H9 (cell line): ENCODE data around the gene GRID1. TPM values are rescaled to one million over a fixed set of nuclear protein-coding genes. Genes with fewer than 3 reads are reported as not detected.

Source experiments
- DNase-seq: peaks from one replicate; pipeline ENCODE4 v3.0.0-alpha.2; 2017
- H2AFZ ChIP-seq: one replicate; pipeline ENCODE4 v1.6.1; 2013; ENCODE audit warnings: mild to moderate bottlenecking, low read length, control low read depth, moderate library complexity
- H2AK5ac ChIP-seq: 2 replicates; pipeline ENCODE4 v1.6.1; 2013; ENCODE audit warnings: low read length, control low read depth, mixed read lengths; ENCODE audit not compliant: insufficient read length
- H2BK120ac ChIP-seq: one replicate; pipeline ENCODE4 v1.6.1; 2013; ENCODE audit warnings: low read depth, mild to moderate bottlenecking, low read length, control low read depth, inconsistent platforms; ENCODE audit not compliant: poor library complexity, severe bottlenecking
- H2BK12ac ChIP-seq: 2 replicates; pipeline ENCODE4 v1.6.1; 2013; ENCODE audit warnings: low read length, control low read depth, mixed read lengths, low read depth; ENCODE audit not compliant: insufficient read length
- H2BK15ac ChIP-seq: 2 replicates; pipeline ENCODE4 v1.6.1; 2013; ENCODE audit warnings: low read depth, low read length, control low read depth
- H2BK20ac ChIP-seq: one replicate; pipeline ENCODE4 v1.6.1; 2013; ENCODE audit warnings: low read depth, mild to moderate bottlenecking, low read length, control low read depth, inconsistent platforms; ENCODE audit not compliant: poor library complexity, severe bottlenecking
- H2BK5ac ChIP-seq: 2 replicates; pipeline ENCODE4 v1.6.1; 2013; ENCODE audit warnings: low read length, control low read depth, mixed read lengths; ENCODE audit not compliant: insufficient read length
- H3K14ac ChIP-seq: 2 replicates; pipeline ENCODE4 v1.6.1; 2013; ENCODE audit warnings: low read length, control low read depth; ENCODE audit not compliant: insufficient read depth
- H3K18ac ChIP-seq: 2 replicates; pipeline ENCODE4 v1.6.1; 2013; ENCODE audit warnings: low read depth, mild to moderate bottlenecking, mixed read lengths, low read length, control low read depth; ENCODE audit not compliant: insufficient read length
- H3K23ac ChIP-seq: 2 replicates; pipeline ENCODE4 v1.6.1; 2013; ENCODE audit warnings: low read length, control low read depth, mixed read lengths, low read depth; ENCODE audit not compliant: insufficient read length
- H3K23me2 ChIP-seq: 2 replicates; pipeline ENCODE4 v1.6.1; 2013; ENCODE audit warnings: low read depth, mild to moderate bottlenecking, mixed read lengths, low read length, control low read depth; ENCODE audit not compliant: insufficient read length, poor library complexity, severe bottlenecking
- H3K27ac ChIP-seq: 2 replicates; pipeline ENCODE4 v1.5.1; 2013; ENCODE audit warnings: low read length, control low read depth, mixed read lengths, low read depth; ENCODE audit not compliant: insufficient read length
- H3K27me3 ChIP-seq: 2 replicates; pipeline ENCODE4 v1.6.1; 2013; ENCODE audit warnings: low read length, control low read depth, inconsistent platforms; ENCODE audit not compliant: insufficient read depth
- H3K4ac ChIP-seq: 2 replicates; pipeline ENCODE4 v1.6.1; 2013; ENCODE audit warnings: low read depth, mild to moderate bottlenecking, control low read depth, inconsistent platforms, low read length, moderate library complexity
- H3K4me1 ChIP-seq: 2 replicates; pipeline ENCODE4 v1.6.1; 2013; ENCODE audit warnings: low read length, control low read depth, inconsistent platforms; ENCODE audit not compliant: insufficient read depth
- H3K4me2 ChIP-seq: 2 replicates; pipeline ENCODE4 v1.6.1; 2013; ENCODE audit warnings: low read length, control low read depth, mixed read lengths; ENCODE audit not compliant: insufficient read length, insufficient read depth
- H3K56ac ChIP-seq: 2 replicates; pipeline ENCODE4 v1.6.1; 2013; ENCODE audit warnings: low read depth, mild to moderate bottlenecking, mixed read lengths, low read length, control low read depth; ENCODE audit not compliant: insufficient read length
- H3K79me1 ChIP-seq: 2 replicates; pipeline ENCODE4 v1.6.1; 2013; ENCODE audit warnings: low read depth, mild to moderate bottlenecking, moderate library complexity, low read length, control low read depth, inconsistent platforms; ENCODE audit not compliant: insufficient read depth, poor library complexity, severe bottlenecking
- H3K79me2 ChIP-seq: 2 replicates; pipeline ENCODE4 v1.6.1; 2013; ENCODE audit warnings: low read length, control low read depth, inconsistent platforms; ENCODE audit not compliant: insufficient read depth
- H3K9ac ChIP-seq: 2 replicates; pipeline ENCODE4 v1.6.1; 2013; ENCODE audit warnings: low read length, control low read depth, mixed read lengths; ENCODE audit not compliant: insufficient read length; ENCODE audit errors: extremely low read depth
- H3K9me3 ChIP-seq: one replicate; pipeline ENCODE4 v1.6.1; 2013; ENCODE audit warnings: low read depth, low read length, inconsistent platforms; ENCODE audit not compliant: control insufficient read depth
- H3T11ph ChIP-seq: one replicate; pipeline ENCODE4 v1.6.1; 2013; ENCODE audit warnings: mild to moderate bottlenecking, low read length, control low read depth, inconsistent platforms
- H4K20me1 ChIP-seq: one replicate; pipeline ENCODE4 v1.6.1; 2013; ENCODE audit not compliant: control insufficient read depth, insufficient read length, insufficient read depth
- H4K5ac ChIP-seq: 2 replicates; pipeline ENCODE4 v1.6.1; 2013; ENCODE audit warnings: low read depth, mild to moderate bottlenecking, mixed read lengths, low read length, control low read depth; ENCODE audit not compliant: insufficient read length
- H4K8ac ChIP-seq: replicated peaks from 2 replicates; pipeline ENCODE4 v1.6.1; 2013; ENCODE audit warnings: low read length, control low read depth, mixed read lengths, low read depth; ENCODE audit not compliant: insufficient read length
- H4K91ac ChIP-seq: 2 replicates; pipeline ENCODE4 v1.6.1; 2013; ENCODE audit warnings: low read depth, mild to moderate bottlenecking, moderate library complexity, mixed read lengths, low read length, control low read depth; ENCODE audit not compliant: insufficient read length
- H3K27ac Mint-ChIP-seq, 3 experiments: 2 replicates in 2 of 3; 3 replicates in 1 of 3; pipeline ENCODE4 v1.8.0; 2020 to 2021; ENCODE audit warnings: mixed read lengths in 3 of 3, mild to moderate bottlenecking in 1 of 3, moderate library complexity in 1 of 3
- H3K27me3 Mint-ChIP-seq: 2 replicates; pipeline ENCODE4 v1.8.0; 2021; ENCODE audit warnings: low read depth, mild to moderate bottlenecking, moderate library complexity, mixed read lengths
- H3K36me3 Mint-ChIP-seq, 3 experiments: 2 replicates in 2 of 3; 3 replicates in 1 of 3; pipeline ENCODE4 v1.8.0; 2020 to 2021; ENCODE audit warnings: low read depth in 3 of 3, mixed read lengths in 3 of 3; ENCODE audit not compliant: insufficient read depth in 1 of 3
- H3K4me1 Mint-ChIP-seq, 2 experiments: 2 replicates each; pipeline ENCODE4 v1.8.0; 2020; ENCODE audit warnings: mixed read lengths in 2 of 2
- H3K4me3 Mint-ChIP-seq, 2 experiments: 2 replicates in 1 of 2; 3 replicates in 1 of 2; pipeline ENCODE4 v1.8.0; 2020 to 2021; ENCODE audit warnings: mild to moderate bottlenecking in 2 of 2, mixed read lengths in 2 of 2, moderate library complexity in 1 of 2
- H3K9me3 Mint-ChIP-seq, 2 experiments: 2 replicates in 1 of 2; 3 replicates in 1 of 2; pipeline ENCODE4 v1.8.0; 2020; ENCODE audit warnings: mild to moderate bottlenecking in 2 of 2, mixed read lengths in 2 of 2, moderate library complexity in 1 of 2
- WGBS: extraction: QIAGEN DNeasy Blood & Tissue Kit; methylation state at CpG from one replicate; pipeline ENCODE4 v1.1.7; 2013; ENCODE audit warnings: missing lambda C conversion rate, low lambda C conversion rate, mixed read lengths; ENCODE audit not compliant: insufficient read length; ENCODE audit errors: extremely low coverage; 5-methylcytosine and 5-hydroxymethylcytosine counted together
- total RNA-seq: library from RNA; stranded (reverse); gene quantifications from 2 replicates; pipeline ENCODE4 v1.2.1, GENCODE V29; 2021
- TF ChIP-seq, protein P1 (sequence below): fragments of 200-600 bp; sonication (generic); conservative IDR thresholded peaks from 3 replicates; pipeline ENCODE4 v1.8.0; 2021; ENCODE audit warnings: antibody characterized with exemption, mild to moderate bottlenecking

Gene GRID1
- total RNA-seq, 1 experiment from 2014 or later: 0.35 TPM

DNA sequence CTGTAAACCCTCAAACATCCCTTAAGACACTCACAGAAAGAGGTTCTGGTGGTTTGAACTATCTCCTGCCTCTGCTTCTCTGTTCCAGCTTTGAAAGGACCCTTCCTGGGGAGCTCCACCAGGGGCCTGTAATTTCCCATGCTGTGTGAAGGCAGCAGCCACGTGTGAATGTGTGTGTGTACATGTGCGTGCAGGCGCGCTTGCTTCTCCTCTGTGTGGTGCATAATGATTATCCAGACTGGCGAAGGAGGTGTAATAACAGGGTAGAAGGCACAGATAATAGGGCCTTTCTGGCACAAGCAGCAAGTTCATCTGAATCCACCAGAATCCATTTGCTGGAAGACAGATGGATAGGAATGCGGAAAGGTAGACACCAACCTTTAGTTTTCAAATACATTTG is 466.5 kb downstream of the GRID1 start:
- no peak overlapping the region for H4K91ac ChIP-seq
- no peak overlapping the region for H2BK120ac ChIP-seq
- H3K27me3 ChIP-seq: no peaks in the 10 kb centered on the region
- no CpG with 5 or more reads among the region's 6 CpGs for WGBS
- 0 out of 7 replicates have a peak, but pooled peaks cover 0 to 1% (median 0%) of the 10 kb centered on the region in 3 experiments for H3K36me3 Mint-ChIP-seq
- no peak overlapping the region for H2BK20ac ChIP-seq
- H4K5ac ChIP-seq: no peak overlapping the region
- no peak overlapping the region for H2BK5ac ChIP-seq
- no peak overlapping the region for H3K4ac ChIP-seq
- no peak overlapping the region for H3K4me3 Mint-ChIP-seq
- H2BK12ac ChIP-seq: no peak overlapping the region
- TF ChIP-seq, protein P1, sequence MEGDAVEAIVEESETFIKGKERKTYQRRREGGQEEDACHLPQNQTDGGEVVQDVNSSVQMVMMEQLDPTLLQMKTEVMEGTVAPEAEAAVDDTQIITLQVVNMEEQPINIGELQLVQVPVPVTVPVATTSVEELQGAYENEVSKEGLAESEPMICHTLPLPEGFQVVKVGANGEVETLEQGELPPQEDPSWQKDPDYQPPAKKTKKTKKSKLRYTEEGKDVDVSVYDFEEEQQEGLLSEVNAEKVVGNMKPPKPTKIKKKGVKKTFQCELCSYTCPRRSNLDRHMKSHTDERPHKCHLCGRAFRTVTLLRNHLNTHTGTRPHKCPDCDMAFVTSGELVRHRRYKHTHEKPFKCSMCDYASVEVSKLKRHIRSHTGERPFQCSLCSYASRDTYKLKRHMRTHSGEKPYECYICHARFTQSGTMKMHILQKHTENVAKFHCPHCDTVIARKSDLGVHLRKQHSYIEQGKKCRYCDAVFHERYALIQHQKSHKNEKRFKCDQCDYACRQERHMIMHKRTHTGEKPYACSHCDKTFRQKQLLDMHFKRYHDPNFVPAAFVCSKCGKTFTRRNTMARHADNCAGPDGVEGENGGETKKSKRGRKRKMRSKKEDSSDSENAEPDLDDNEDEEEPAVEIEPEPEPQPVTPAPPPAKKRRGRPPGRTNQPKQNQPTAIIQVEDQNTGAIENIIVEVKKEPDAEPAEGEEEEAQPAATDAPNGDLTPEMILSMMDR: no peak
- no peak overlapping the region for H3T11ph ChIP-seq
- no peaks in the 10 kb centered on the region for H3K23me2 ChIP-seq
- H4K20me1 ChIP-seq: no peaks in the 10 kb centered on the region
- H3K27ac ChIP-seq: no peak overlapping the region
- H3K14ac ChIP-seq: no peak overlapping the region
- no peaks in the 10 kb centered on the region for H3K9me3 ChIP-seq
- no peak overlapping the region for H3K27ac Mint-ChIP-seq
- no peak overlapping the region for H3K23ac ChIP-seq
- no peak overlapping the region for H4K8ac ChIP-seq
- H3K56ac ChIP-seq: no peak overlapping the region
- peaks cover 2% of the 10 kb centered on the region; the same call in 1 of the 2 replicates for H3K4me1 ChIP-seq
- peaks cover 0 to 3% of the 10 kb centered on the region in 2 experiments; a peak in 2 of 5 replicates for H3K9me3 Mint-ChIP-seq
- no peaks in the 10 kb centered on the region for H3K79me1 ChIP-seq
- H2BK15ac ChIP-seq: no peak overlapping the region
- no peak overlapping the region for H3K9ac ChIP-seq
- H3K79me2 ChIP-seq: no peaks in the 10 kb centered on the region
- H3K4me1 Mint-ChIP-seq: no peaks in the 10 kb centered on the region
- H2AFZ ChIP-seq: no peak overlapping the region
- no peak overlapping the region for H3K18ac ChIP-seq
- DNase-seq: no peak
- no peaks in the 10 kb centered on the region; the same call in 1 of the 2 replicates for H3K27me3 Mint-ChIP-seq
- H2AK5ac ChIP-seq: no peak overlapping the region
- H3K4me2 ChIP-seq: no peak overlapping the region
